ENCODE measurements around the gene RRAGC.
A peak's percentile ranks its signal among the peaks of the same experiment; 100 is the strongest.

Gene RRAGC, protein sequence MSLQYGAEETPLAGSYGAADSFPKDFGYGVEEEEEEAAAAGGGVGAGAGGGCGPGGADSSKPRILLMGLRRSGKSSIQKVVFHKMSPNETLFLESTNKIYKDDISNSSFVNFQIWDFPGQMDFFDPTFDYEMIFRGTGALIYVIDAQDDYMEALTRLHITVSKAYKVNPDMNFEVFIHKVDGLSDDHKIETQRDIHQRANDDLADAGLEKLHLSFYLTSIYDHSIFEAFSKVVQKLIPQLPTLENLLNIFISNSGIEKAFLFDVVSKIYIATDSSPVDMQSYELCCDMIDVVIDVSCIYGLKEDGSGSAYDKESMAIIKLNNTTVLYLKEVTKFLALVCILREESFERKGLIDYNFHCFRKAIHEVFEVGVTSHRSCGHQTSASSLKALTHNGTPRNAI

DNA sequence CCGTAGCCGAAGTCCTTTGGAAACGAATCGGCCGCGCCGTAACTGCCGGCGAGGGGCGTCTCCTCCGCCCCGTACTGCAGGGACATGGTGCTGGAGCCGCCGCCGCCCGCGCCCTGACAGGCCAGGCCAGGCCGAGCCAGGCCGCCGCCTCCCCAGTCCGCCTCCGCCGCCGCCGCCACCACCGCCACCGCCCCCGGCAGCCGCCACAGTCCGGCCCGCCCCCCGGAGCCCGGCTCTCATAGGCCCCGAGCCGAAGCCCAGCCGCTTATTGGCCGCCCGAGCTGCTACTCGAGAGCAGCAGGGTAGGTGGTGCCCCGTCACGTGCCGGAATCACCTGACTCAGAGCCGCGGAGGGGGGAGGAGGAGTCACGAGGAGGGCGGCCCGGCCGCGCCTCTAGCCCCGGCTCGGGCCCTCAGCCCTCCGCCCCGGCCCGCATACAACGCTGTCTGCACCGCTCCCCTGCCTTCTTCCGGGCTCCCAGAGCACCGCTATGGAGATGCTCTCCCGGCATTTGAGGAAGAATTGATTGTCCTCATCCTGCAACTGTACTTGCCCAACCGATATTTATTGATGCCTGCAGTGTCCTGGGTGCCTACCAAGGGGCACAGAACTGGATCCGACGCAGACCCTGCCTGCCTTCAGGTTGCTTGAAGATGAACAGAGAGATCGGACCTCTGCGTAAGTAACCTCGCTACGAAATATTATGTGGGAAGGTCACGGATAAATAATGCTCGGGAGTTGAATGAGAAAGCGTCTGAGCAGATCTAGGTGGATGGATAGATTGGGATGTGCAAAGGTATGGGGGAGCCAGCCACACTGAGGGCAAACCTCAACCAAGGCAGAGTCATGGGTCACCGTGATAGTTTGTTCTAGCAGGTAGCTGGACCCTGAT is at the start of gene RRAGC:
Gene RRAGC (minus strand): TSS at position 212 of the 893 bp plus-strand sequence. CDS start 126 bp downstream, at position 86.
- peak; percentile 82 to 94 for DNase-seq

DNA sequence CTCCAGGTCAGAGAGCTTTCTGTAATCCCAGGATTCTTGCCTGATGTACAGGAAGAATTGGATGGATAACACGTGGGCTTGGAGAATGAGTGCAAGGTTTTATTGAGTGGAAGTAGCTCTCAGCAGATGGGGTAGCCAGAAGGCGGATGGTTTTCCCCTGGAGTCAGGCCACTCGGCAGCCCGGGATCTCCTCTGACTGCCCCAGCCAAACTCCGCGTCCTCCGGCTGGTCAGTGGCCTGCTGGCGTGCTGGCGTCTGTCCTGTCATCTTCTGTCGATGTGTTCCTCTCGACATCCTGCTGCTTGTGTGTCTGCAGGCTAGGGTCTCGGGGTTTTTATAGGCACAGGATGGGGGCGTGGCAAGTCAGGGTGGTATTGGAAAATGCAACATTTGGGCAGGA is 49.2 kb upstream of the RRAGC start:
- DNase-seq: peak; percentile 77 to 82

DNA sequence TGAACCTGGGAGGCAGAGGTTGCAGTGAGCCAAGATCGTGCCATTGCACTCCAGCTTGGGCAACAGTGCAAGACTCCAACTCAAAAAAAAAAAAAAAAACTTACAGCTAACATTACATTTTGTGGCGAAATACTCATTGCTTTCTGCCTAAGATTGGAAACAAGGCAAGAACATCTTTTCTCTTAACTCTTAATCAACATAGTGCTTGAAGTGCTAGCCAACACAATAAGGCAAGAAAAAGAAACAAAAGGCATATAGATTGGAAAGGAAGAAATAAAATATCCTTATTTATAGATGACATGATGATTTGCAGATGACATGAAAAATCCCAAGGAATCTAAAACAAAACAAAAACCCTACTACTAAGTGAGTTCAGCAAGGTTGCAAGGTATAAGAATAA is 46.4 kb upstream of the RRAGC start:
- no peak for DNase-seq

DNA sequence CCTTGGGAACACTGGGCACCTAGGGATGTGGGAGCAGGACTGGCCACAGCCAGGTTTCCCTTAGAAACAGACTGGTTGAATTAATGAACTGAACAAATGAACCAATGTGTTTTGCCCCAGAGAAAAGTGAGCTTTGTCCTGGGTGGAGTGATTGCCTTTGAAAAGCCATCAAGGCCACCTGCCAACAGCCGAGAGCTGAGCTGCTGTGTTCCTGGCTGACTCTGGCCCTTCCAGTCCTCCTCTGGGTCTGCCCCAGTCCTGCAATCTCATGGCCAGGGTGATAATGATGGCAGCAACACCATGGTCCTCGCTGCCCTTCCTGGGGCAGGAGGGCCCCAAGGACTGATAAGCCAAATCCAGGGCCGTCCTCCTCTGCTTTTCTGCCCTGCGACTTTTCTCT is 40.0 kb upstream of the RRAGC start:
- no peak for DNase-seq

DNA sequence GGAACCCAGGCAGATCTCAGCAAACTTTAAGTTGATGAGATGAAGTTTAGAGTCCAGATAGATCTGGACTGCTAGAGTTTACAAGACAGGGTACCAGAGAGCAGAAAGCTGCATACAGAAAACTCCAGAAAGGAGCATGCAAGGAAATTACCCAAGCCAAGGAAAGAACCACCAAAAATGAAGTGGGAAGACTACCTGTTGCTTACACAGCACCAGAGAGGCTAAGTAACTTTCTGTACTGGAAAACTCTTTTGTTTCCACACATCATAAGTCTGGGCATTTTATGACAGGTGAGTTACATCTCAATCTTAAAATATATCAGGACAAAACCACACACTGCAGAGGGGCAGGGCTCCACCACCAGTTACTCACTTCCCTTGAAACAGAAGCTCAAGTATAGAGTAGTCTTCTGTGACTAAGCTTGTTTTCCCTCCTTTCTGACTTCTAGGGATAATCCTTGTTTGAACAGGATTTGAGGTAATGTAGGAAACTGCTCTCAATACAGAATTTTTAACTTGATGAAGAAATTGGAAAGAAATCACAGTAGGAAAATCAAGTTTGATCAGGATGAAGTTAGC is 39.2 kb upstream of the RRAGC start:
- no peak for DNase-seq

DNA sequence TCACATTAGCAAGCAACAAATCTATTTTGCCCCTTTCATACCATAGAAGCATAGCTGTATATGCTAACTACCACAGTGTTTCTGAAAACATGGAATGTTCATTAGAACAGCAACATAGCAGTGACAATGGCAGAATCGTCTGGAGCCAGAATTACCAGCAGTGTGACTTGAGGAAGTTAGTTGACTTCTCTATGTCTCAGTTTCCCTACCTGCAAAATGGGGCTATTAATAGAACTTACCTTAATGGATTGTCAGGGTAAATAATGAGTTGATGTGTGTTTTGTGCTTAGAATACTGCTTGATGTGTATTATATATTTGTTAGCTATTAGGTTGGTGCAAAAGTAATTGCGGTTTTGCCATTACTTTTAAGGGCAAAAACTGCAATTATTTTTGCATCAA is 36.6 kb upstream of the RRAGC start:
- no peak for DNase-seq

DNA sequence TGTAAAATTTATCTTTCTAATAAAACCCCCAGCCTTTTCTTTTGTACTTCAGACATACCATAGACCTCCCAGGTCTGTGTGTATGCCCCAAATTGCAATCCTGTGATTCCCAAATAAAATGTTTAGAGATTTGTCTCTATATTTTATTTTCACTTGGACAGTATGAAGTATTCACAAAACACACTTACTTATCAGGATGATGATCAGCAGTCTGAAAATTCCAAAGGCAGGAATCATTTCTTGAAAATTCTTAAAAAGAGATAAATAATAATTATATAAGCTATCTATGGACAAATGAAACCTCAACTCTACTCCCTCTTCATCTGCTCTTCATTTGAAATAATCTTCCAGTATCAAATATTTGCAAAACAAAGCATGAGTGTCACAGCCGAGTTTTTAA is 33.4 kb upstream of the RRAGC start:
- DNase-seq: no peak

DNA sequence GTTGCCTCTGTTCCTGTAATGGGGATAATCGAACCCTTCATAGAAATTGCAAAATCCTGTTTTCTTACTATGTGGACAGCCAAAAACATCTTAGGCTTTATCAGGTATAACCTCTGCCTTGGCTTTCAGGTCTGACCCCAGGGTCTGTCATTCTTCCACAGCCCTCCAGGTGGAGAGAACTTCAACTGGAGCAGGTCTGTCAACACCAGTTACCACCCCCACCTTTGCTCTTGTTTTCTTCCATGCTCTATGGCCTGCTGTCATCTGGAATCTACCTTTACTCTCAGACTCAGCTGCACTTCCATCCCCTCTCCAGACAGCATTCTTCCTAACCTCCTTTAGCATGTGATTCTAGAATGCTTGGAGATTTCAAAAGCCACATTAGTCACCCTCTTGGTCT is 32.2 kb upstream of the RRAGC start:
- no peak for DNase-seq

DNA sequence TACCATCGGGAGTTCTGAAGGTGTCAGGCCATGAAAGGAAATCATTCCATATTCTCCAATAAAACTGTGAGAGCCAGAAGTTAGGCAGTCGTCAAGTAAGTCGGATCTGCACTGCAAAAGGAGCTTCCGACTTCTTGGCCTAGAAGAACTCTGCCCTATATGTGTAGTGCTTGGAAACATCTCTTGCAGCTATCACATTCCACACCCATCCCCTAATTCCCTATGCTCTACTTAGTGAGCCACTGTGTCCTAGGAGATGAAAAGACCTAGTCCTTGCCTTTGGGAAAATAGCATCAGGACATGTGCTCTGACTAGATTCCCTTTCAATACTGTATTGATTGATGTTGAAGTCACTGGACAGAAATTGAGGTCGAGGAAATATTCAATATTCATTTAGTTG is 30.0 kb upstream of the RRAGC start:
- no peak for DNase-seq

DNA sequence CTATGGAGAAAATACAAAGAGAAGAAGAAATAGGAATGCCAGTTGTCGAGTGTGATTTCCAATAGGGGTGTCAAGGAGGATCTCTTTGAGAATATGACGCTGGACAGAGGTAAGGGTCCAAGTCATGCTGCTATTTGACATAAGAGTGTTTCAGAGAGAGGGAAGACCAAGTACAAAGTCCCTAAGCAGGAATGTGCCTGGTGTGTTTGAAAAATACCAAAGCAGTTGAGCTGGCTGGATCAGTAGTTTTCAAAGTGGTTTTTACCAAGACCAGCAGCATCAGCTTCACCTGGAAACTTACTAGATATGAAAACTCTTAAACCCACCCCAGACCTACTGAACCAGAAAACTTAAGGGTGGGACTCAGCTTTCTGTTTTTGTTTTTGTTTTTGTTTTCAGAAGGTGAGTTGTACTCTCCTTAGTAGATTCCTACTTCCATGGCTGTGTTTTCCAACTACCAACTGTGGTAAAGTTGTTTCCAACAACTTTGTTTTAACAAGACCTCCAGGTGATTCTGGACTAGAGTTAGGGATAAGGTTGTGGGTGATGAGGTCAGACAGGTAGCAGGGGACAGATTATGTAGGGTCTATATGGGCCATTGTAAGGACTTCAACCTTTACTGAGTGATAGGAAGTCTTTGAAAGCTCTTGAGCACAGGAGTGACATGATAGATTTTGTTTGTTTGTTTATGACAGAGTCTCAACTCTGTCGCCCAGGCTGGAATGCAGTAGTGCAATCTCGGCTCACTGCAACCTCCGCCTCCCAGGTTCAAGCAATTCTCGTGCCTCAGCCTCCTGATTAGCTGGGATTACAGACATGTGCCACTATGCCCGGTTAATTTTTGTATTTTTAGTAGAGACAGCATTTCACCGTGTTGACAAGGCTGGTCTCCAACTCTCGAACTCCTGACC is 29.1 kb upstream of the RRAGC start:
- no peak for DNase-seq

DNA sequence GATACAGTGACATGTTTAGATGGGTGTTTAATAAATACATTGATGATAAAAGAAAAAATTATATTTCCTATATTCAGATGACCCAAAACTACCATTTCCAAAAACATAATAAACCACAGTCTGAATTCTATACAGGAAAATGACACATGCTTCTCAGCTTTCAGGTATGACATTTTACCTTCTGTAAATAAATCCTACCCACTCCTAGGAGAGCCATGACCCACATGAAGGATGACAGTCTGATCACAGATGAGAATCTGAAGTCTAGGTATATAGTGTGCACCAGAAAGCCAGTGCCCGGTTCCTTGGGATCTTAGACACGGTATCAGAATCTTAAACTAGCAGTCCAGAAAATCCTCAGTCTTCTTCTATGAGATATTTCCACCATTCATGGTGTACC is 25.5 kb upstream of the RRAGC start:
- DNase-seq: no peak

DNA sequence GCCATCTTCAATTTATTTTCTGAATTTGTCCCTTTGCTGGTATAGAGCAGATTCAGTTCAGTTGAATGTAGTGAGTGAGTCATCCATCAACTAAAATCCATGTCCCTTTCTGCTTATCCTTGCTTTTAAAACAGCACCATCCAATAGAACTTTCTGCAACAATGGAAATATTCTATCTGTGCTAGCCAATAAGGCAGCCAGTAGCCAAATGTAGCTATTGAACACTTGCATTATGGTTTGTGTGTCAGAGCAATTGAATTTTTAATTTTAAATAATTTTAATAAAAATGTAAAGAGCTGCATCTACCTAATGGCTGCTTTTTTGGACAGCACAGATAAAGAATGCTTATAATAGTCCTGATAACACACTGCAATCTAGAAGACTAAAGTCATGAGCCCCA is 21.9 kb upstream of the RRAGC start, which contains the start of gene GJA9:
Gene GJA9 (minus strand): TSS at position 101 of the 400 bp plus-strand sequence. CDS start 5,489 bp downstream, outside the sequence.
- DNase-seq: no peak

DNA sequence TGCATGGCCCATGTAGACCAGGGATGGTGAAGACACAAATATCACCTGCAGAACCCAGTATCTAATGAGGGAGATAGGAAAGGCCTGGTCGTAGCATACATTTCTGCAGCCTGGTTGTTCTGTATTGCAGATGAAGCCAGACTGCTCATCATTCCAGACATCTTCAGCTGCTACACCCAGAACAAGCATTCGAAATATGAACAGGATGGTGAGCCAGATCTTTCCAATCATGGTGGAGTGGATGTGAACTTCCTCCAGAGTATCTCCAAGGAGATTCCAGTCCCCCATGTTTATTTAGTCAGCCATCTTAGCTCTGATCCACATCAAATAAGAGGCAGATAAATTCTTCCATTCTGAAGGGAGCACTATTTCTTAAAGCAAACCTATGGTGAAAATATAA is 16.2 kb upstream of the RRAGC start:
- no peak for DNase-seq

DNA sequence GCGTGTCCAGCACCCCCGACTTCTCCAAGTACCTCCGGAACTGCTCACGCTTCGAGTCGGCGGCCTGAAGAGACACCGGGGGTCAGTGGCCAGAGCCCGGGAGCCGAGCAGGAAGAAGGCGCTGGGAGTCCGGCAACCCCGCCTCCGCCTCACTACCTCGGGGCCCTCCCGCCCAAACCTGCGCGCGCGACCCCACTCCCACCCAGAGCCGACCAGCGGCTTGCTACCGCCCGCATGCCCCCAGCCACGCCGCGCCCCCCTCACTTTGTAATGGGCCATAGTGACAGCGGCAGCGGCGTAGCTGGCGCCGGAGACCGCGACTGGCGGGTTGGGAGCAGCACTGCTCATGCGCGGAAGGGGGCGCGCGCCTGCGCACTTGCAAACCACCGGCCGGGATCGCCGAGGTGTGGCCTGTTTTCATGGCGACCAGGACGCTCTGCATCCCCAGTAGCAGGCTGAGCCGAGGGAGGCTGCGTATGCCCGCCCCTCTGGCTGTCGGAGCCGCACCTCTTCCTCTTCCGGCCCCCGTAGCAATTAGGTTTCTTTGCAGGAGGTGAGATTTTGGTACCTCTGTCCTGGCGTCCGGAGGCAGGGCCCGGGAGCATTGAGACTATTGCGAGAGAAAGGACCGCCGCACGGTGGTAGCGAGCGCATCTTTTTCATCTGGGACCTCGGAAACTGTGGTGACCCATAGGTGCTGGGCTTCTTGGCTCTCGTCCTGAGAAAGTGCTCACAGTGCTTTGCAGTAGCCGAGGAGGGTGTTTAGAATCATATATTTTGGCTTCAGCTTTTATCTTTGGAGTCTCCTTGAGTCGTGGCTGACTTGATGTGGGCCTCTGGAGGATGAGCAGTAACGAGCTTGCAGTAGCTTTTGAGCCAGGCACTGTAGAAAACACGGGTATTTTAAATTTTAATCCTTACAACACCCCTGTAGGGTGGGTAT is 13.7 kb upstream of the RRAGC start, which contains the start of gene MYCBP:
Gene MYCBP (minus strand): TSS at position 322 of the 943 bp plus-strand sequence. CDS start 43 bp downstream, at position 279.
- DNase-seq: peak; percentile 92 to 93

DNA sequence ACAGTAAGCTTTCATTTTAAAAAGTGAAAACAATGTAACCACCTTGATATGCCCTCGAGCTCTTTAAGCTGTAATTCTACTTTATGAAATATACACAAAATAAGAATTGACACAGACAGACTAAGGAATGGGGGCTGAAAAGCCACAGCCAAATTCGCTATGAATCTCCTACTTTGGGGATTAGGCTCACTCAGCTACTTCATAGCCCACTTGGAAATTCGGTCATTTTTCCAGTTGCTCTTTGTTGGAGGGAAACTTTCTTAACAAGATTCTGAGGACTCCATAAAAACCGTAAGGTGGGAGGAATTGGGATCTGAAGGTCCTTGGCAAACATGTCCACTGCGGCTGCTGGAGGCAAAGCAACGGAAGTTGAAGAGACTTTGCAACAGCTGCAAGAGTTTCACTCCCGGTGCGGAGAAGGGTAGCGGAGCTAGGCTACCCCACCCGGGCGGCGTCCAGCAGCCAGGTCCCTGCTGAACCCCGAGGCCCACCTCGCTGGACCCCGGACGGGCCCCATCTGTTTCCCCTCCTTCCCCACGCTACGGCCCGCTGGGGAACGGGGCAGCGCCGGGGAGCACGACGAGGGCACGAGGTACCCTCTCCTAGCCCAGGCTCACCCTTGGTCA is 12.9 kb upstream of the RRAGC start:
- DNase-seq: no peak

DNA sequence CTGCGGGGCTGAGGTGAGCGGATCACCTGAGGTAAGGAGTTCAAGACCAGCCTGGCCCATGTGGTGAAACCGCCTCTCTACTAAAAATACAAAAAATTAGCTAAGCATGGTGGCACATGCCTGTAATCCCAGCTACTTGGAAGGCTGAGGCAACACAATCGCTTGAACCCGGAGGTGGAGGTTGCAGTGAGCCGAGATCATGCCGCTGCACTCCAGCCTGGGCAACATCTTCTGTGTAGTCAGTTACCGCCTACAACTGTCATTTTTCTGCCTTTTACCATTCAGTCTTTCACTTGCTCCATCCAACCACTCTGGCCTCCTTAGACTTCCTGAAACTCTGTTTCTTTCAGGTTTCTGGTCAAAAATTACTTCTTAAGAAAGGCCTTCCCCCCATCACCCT is 11.4 kb upstream of the RRAGC start:
- no peak for DNase-seq

DNA sequence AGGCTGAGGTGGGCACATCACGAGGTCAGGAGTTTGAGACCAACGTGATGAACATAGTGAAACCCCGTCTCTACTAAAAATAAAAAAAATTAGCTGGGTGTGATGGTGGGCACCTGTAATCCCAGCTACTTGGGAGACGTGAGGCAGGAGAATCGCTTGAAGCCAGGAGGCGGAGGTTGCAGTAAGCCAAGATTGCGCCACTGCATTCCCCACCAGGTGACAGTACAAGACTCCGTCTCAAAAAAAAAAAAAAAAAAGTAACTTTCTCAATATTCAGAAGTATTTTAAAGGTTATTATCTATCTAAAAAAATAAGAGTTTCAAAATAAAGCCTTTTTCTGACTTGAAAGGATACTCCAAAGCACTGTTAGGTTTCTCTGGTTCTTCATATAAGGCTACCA is 7.6 kb upstream of the RRAGC start:
- DNase-seq: no peak

DNA sequence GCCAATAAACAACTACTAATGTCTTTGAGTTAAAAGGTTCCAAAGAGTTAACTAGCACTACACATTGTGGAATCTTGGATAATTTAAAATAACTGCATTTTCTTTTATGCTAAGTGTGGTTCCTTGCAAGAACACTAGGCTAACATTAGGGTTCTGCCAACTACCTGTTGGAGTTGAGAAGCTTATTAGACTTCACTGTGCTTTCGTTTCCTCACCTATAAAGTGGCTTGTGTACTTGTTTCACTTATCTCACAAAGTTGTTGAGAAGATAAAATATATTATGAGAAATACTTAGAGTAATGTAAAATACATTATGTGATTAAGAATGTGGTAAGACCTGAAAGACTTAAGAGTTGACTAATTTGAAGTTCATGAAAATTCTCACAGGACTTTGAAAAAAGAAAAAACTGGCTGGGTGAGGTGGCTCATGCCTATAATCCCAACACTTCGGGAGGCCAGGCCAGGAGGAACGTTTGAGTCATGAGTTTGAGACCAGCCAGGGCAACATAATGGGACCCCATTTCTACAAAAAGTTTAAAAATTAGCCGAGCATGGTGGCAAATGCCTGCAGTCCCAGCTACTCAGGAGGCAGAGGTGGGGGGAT is 5.6 kb upstream of the RRAGC start:
- DNase-seq: no peak

DNA sequence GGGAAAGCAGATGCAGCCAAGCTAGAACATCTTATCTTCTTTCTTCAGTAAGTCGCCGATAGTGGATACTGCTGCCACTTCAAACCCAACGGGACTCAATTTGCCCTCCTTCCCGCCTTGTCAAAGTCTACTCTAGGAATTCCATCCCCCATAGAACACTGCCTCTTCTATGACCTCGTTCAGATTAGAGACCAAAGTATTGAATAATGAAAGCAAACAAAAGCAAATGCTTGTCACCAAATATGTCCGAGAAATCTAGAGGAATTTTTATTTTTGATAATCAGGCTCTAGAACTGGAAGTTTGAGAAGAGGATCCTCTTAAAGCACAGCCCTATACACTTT is 853 bp upstream of the RRAGC start:
- DNase-seq: no peak

DNA sequence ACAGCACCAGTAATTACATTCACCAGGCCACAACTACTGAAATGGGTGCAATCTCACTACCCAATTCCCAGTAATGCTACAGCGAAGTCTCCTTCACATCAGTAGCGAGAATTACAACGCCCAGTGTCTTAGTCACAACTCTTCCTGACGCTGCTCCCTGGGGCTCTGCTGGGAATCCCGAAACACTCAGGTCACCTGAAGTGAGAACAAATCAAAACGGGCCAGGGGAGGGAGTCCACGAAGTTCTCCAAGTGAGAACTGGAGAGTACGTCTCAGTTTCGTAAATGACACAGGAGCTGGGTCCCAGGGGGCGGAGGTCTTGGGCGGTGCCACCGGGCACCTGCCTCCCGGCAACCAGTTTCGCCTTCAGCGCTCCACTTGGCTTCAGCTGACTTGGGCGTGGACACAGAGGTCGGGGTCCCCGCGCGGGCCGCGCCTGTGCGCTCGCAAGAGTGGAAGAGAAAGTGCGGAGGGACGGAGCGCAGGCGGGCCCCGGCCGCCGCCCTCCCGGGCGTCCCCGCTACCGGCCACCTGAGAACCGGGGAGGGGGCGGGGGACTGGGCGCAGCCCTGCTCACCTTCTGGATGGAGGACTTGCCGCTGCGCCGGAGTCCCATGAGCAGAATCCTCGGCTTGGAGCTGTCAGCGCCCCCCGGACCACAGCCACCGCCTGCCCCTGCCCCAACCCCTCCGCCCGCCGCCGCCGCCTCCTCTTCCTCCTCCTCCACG is 575 bp downstream of the RRAGC start:
- DNase-seq: peak in 1 of 2 experiments; percentile 19
